Heart left ventricle (tissue), 16 donors: ENCODE results near the gene TANGO2. TPM values are rescaled to one million over a fixed set of nuclear protein-coding genes. Genes with fewer than 3 reads are reported as not detected.
"Not testable (repeated sequence)": the region's sequence is repeated elsewhere in the genome, so short reads cannot be mapped to it uniquely, and the experiment has no call there.

Experiments
- ATAC-seq, 4 donors: fragments of 200-7000 bp; cut with Tn5 transposase; one replicate each; pipeline ENCODE4 v1.9.1; 2020 to 2022; ENCODE audit warnings: moderate library complexity in 4 of 4, mild to moderate bottlenecking in 3 of 4, moderate number of reproducible peaks in 1 of 4
- DNase-seq, 5 donors: peaks; one replicate each; pipeline ENCODE4 v3.0.0-alpha.2; 2020
- H3K27ac ChIP-seq, 12 donors: fragments of 200-600 bp; sonication (generic) in 4 of 12; one replicate each; pipeline versions ENCODE4 v1.5.0 to v1.8.0; 2016 to 2022; ENCODE audit warnings: mild to moderate bottlenecking in 2 of 12
- H3K27me3 ChIP-seq, 9 donors: fragments of 200-600 bp; sonication (generic) in 2 of 9; one replicate each; pipeline versions ENCODE4 v1.5.1 to v1.8.0; 2016 to 2022; ENCODE audit warnings: mild to moderate bottlenecking in 3 of 9
- H3K36me3 ChIP-seq, 9 donors: fragments of 200-600 bp; sonication (generic) in 2 of 9; one replicate each; pipeline versions ENCODE4 v1.5.0 to v1.8.0; 2018 to 2022; ENCODE audit warnings: mild to moderate bottlenecking in 2 of 9
- H3K4me1 ChIP-seq, 12 donors: fragments of 200-600 bp; sonication (generic) in 4 of 12; one replicate each; pipeline versions ENCODE4 v1.5.0 to v1.8.0; 2016 to 2022; ENCODE audit warnings: mild to moderate bottlenecking in 3 of 12
- H3K4me3 ChIP-seq, 12 donors: fragments of 200-600 bp; sonication (generic) in 4 of 12; one replicate each; pipeline versions ENCODE4 v1.5.0 to v1.8.0; 2017 to 2022; ENCODE audit warnings: mild to moderate bottlenecking in 9 of 12, moderate library complexity in 4 of 12
- H3K9me3 ChIP-seq, 12 donors: fragments of 200-600 bp; sonication (generic) in 4 of 12; one replicate each; pipeline versions ENCODE4 v1.5.0 to v1.8.0; 2016 to 2022; ENCODE audit warnings: mild to moderate bottlenecking in 1 of 12
- POLR2A ChIP-seq, 2 donors: fragments of 450-650 bp; IDR thresholded peaks; one replicate each; pipeline ENCODE4 v1.6.1; 2017; ENCODE audit warnings: antibody characterized with exemption in 2 of 2, mild to moderate bottlenecking in 2 of 2, moderate library complexity in 2 of 2
- WGBS, 4 donors: extraction: QIAGEN DNeasy Blood & Tissue Kit in 2 of 4; methylation state at CpG; one replicate each; pipeline versions ENCODE4 v1.1.5 to v1.1.7; 2013 to 2018; 5-methylcytosine and 5-hydroxymethylcytosine counted together
- intact Hi-C, 10 donors: fragments of 100-400 bp; cut with DNase I; formaldehyde crosslinking; loops; one replicate each; pipeline versions ENCODE4 v1.11.1 to v1.14.2; 2022
- polyA plus RNA-seq, 2 donors: library from polyadenylated mRNA; stranded (reverse); fragments of 200-250 nt; gene quantifications; one replicate each; pipeline ENCODE4 v1.2.3, GENCODE V29; 2013
- total RNA-seq, 9 donors: library from RNA; depleted of rRNA in 2 of 9; stranded (reverse); fragments of >200 nt in 2 of 9; fragmentation: NEBNext Ultra II Directional in 3 of 9; extraction: Animal tissue kit (Norgen Biotek cat#: 25700) in 3 of 9; gene quantifications; one replicate each; pipeline versions ENCODE4 v1.1.0 to v1.2.4, GENCODE V29; 2016 to 2023
- TF ChIP-seq, protein P1 (sequence below), 12 donors: fragments of 200-600 bp; sonication (generic) in 4 of 12; IDR thresholded peaks; one replicate each; pipeline versions ENCODE4 v1.5.0 to v1.8.0; 2018 to 2022; ENCODE audit warnings: antibody characterized with exemption in 12 of 12, mild to moderate bottlenecking in 5 of 12
- donor health status: ischemic (EF 13 %, LVEDD 7.1; RV severe dilation, severe dysfunction).
- donor health status: healthy with polysubstance abuse.
- donor health status: DM: no; HTN: yes; CAD: no.
- donor health status: DM: no; HTN: no; CAD: no.
- donor health status: ischemic (EF 25% LVEDD 6.9; RV normal size, moderate dysfunction).
- donor health status: ischemic (EF 25% LVEDD 5.7; RV mildly dilated, moderate dysfunction).
- donor health status: healthy.
- donor health status: DM: yes; HTN: yes; CAD: no.
- donor health status: ischemic (EF 35%, LVEDD 5.7; RV mildly dilated, moderate dysfunction).
- donor health status: nonischemic (EF 11% LVEDD 7.7; RV severe dilation, severe dysfunction).
- donor health status: DM: yes; HTN: yes; CAD: no.
- donor health status: PGD.
- donor health status: ischemic (EF 29% LVEDD 5.4; RV normal size, mild dysfunction).
- donor health status: nonischemic (EF 23%, LVEDD 6.1; RV moderate dilation, normal function).

TANGO2 gene
- total and polyA plus RNA-seq, 11 donors = 51.3 to 341 (median 63.0) TPM

DNA sequence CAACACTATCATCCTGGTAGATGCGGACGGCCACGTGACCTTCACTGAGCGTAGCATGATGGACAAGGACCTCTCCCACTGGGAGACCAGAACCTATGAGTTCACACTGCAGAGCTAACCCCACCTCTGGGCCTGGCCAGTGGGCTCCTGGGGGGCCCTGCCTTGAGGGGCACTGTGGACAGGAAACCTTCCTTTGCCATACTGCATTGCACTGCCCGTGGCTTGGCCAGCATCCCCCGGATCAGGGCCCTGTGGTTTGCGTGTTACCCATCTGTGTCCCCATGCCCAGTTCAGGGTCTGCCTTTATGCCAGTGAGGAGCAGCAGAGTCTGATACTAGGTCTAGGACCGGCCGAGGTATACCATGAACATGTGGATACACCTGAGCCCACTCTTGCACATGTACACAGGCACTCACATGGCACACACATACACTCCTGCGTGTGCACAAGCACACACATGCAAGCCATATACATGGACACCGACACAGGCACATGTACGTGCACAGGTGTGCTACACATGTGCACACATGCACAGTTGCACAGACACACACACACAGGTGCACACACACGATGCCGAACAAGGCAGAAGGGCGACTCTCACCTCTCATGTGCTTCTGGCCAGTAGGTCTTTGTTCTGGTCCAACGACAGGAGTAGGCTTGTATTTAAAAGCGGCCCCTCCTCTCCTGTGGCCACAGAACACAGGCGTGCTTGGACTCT, 43.8 kb downstream of the TANGO2 start:
- DNase-seq (no peak), ATAC-seq (no peak)
- no peak overlapping the region for H3K27ac ChIP-seq
- H3K36me3 ChIP-seq = peaks cover 0 to 59% (median 52%) of the 10 kb centered on the region in 9 donors
- 85 to 94% (median 88%) methylated on average over 17 to 18 of the region's 18 CpGs for WGBS, 4 donors
- H3K4me3 ChIP-seq = no peak overlapping the region
- H3K27me3 ChIP-seq = no peaks in the 10 kb centered on the region
- H3K4me1 ChIP-seq = peaks cover 0 to 13% (median 0%) of the 10 kb centered on the region in 12 donors
- TF ChIP-seq, protein P1, sequence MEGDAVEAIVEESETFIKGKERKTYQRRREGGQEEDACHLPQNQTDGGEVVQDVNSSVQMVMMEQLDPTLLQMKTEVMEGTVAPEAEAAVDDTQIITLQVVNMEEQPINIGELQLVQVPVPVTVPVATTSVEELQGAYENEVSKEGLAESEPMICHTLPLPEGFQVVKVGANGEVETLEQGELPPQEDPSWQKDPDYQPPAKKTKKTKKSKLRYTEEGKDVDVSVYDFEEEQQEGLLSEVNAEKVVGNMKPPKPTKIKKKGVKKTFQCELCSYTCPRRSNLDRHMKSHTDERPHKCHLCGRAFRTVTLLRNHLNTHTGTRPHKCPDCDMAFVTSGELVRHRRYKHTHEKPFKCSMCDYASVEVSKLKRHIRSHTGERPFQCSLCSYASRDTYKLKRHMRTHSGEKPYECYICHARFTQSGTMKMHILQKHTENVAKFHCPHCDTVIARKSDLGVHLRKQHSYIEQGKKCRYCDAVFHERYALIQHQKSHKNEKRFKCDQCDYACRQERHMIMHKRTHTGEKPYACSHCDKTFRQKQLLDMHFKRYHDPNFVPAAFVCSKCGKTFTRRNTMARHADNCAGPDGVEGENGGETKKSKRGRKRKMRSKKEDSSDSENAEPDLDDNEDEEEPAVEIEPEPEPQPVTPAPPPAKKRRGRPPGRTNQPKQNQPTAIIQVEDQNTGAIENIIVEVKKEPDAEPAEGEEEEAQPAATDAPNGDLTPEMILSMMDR (IDR thresholded peaks at IDR 0.05) = no peak
- no peak for TF ChIP-seq POLR2A (IDR thresholded peaks at IDR 0.05)
- H3K9me3 ChIP-seq = no peaks in the 10 kb centered on the region
- intact Hi-C loops = no loop called here

DNA sequence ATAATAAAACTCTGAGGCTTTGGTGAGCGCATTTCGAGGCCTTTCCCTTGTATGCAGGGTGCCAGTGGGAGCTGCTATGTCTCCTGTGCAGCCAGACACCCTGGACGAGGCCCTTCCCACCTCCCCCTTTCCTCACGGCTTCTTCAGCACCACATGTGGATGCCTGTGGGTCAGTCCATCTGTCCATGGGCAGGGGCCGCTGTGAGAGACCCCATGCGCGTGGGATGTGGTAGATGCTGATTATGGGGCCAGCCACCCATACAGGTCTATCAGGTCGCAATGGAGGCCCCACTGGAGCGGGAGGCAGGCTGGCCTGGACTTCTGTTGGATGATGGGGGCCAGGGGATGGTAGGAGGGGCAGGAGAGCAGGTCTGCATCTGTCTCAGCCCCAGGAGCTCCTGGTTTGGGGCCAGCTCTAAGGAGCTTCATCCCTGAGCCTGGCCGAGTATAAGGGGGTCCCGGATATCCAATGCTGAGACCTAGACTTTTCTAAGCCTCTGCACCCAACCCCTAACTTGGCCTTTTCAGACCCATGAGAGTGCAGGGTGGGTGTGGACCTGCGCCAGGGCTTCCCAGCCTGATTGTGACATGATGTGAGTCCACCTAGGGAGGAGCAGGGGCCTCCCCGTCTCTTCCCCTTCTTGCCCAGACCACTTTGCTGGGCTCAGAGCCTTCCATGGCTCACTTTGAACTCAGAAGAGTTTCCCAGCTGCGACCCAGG, 45.1 kb downstream of the TANGO2 start:
- intact Hi-C loops = no loop called here
- Histone ChIP-seq H3K4me1 (peaks cover 0 to 11% (median 0%) of the 10 kb centered on the region in 12 donors), H3K4me3 (no peak overlapping the region), H3K27ac (no peak overlapping the region), H3K27me3 (no peaks in the 10 kb centered on the region), H3K9me3 (no peaks in the 10 kb centered on the region), H3K36me3 (peaks cover 0 to 55% (median 42%) of the 10 kb centered on the region in 9 donors)
- DNase-seq (no peak), ATAC-seq (no peak)
- TF ChIP-seq, protein P1 (IDR thresholded peaks at IDR 0.05) = no peak
- no peak for TF ChIP-seq POLR2A (IDR thresholded peaks at IDR 0.05)
- WGBS, 4 donors = 87 to 93% (median 91%) methylated on average over 13 to 14 of the region's 14 CpGs

DNA sequence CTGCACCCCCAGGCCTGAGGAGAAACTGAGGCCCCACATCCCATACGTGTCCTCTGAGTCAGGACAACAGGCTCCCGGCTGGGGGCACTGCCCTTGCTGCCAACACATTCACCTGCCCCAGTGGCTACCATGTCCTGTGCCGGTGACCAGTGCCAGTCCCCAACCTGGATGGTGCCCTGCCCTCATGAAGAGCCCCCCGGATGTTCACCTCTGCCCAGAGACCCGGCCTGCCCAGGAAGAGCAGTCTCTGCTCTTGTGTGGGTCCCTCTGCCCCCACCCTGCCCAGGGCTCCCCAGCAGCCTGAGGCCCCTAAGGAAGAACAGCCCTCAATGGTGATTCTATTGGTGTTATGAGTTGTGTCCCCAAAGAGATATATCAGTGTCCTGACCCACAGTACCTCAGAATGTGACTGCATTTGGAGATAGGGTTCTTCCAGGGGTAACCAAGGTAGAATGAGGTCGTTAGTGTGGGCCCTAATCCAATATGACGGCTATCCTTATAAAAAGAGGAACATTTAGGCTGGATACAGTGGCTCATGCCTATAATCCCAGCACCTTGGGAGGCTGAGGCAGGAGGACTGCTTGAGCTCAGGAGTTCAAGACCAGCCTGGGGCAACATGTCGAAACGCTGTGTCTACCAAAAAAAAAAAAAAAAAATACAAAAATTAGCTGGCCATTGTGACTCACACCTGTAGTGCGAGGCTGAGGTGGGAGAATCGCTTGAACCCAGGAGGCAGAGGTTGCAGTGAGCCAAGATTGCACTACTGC, 45.9 kb downstream of the TANGO2 start:
- no peak for TF ChIP-seq POLR2A (IDR thresholded peaks at IDR 0.05)
- TF ChIP-seq, protein P1 (IDR thresholded peaks at IDR 0.05) = no peak
- H3K4me1 ChIP-seq = peaks cover 0 to 4% (median 0%) of the 10 kb centered on the region in 12 donors
- ATAC-seq (no peak), DNase-seq (no peak)
- H3K4me3 ChIP-seq = no peak overlapping the region
- no peak overlapping the region for H3K27ac ChIP-seq
- peaks cover 0 to 48% (median 35%) of the 10 kb centered on the region in 9 donors for H3K36me3 ChIP-seq
- WGBS, 4 donors = 91 to 95% (median 92%) methylated on average over 9 to 11 of the region's 11 CpGs
- intact Hi-C loops = no loop called here
- no peaks in the 10 kb centered on the region for H3K9me3 ChIP-seq
- no peaks in the 10 kb centered on the region for H3K27me3 ChIP-seq

DNA sequence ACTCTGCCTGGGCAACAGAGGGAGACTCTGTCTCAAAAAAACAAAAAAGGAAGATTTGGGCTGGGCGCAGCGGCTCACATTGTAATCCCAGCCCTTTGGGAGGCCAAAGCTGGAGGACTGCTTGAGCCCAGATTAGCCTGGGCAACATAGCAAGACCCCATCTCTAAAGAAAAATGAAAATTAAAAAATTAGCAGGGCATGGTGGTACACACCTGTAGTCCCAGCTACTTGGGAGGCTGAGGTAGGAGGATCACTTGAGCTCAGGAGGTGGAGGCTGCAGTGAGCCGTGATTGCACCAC, 46.4 kb downstream of the TANGO2 start:
- H3K4me3 ChIP-seq, H3K9me3 ChIP-seq, ATAC-seq, intact Hi-C loops, H3K27me3 ChIP-seq, H3K27ac ChIP-seq, H3K4me1 ChIP-seq, DNase-seq: not testable (repeated sequence)
- H3K36me3 ChIP-seq = peaks cover 0 to 43% (median 30%) of the 10 kb centered on the region in 9 donors
- WGBS, 4 donors = 96 to 99% (median 98%) methylated on average over 3 of the region's 3 CpGs
